SK-N-SH (cell line): ENCODE results near the gene RAD51B. TPM values are rescaled to one million over a fixed set of nuclear protein-coding genes. Genes with fewer than 3 reads are reported as not detected.

Experiments used
- CTCF ChIA-PET: fragments of 300-600, 350-600 bp; formaldehyde crosslinking; extraction: SDS; loops from one replicate; lab custom pipeline; 2021; lab: Yijun Ruan, JAX
- POLR2A ChIA-PET: fragments of 350-600 bp; sonication (Branson Sonifier 250); formaldehyde crosslinking; extraction: SDS; loops from one replicate; lab custom pipeline; 2020; ENCODE audit warnings: antibody characterized with exemption, inconsistent platforms; lab: Yijun Ruan, JAX
- DNase-seq: peaks from one replicate; pipeline ENCODE4 v3.0.0; 2012
- H2AFZ ChIP-seq: fragments of 200-600 bp; sonication (generic); 2 replicates; pipeline ENCODE4 v1.8.1; 2016; ENCODE audit warnings: antibody characterized with exemption, mild to moderate bottlenecking, low read depth
- H3F3A ChIP-seq: fragments of 200-600 bp; sonication (generic); replicated peaks from 2 replicates; pipeline ENCODE3; 2016; ENCODE audit warnings: antibody characterized with exemption, mild to moderate bottlenecking; ENCODE audit not compliant: insufficient read depth
- H3K27ac ChIP-seq, 2 experiments: fragments of 200-500 bp in 1 of 2; fragments of 200-600 bp in 1 of 2; sonication (Bioruptor generic) in 1 of 2; sonication (generic), shearing (Covaris generic) in 1 of 2; 2 replicates each; pipeline versions ENCODE4 v1.5.1 to v1.6.1; 2014 to 2016; ENCODE audit warnings: low read depth in 2 of 2, inconsistent platforms in 1 of 2, low read length in 1 of 2, mild to moderate bottlenecking in 1 of 2, mixed read lengths in 1 of 2
- H3K27me3 ChIP-seq: fragments of 200-600 bp; sonication (generic), shearing (Covaris generic); 2 replicates; pipeline ENCODE4 v1.6.1; 2016; ENCODE audit warnings: mixed run types; ENCODE audit not compliant: insufficient read depth
- H3K36me3 ChIP-seq, 2 experiments: fragments of 200-500 bp in 1 of 2; fragments of 200-600 bp in 1 of 2; sonication (Bioruptor generic) in 1 of 2; sonication (generic) in 1 of 2; replicated peaks in 1 of 2; 2 replicates each; pipeline versions ENCODE3 to v1.5.1; 2014 to 2016; ENCODE audit warnings: low read length in 1 of 2, mild to moderate bottlenecking in 1 of 2; ENCODE audit not compliant: insufficient read depth in 2 of 2, control insufficient read depth in 1 of 2
- H3K4me1 ChIP-seq, 2 experiments: fragments of 200-500 bp in 1 of 2; fragments of 200-600 bp in 1 of 2; sonication (Bioruptor generic) in 1 of 2; sonication (generic), shearing (Covaris generic) in 1 of 2; 2 replicates each; pipeline versions ENCODE4 v1.5.1 to v1.6.1; 2014 to 2016; ENCODE audit warnings: low read depth in 1 of 2, low read length in 1 of 2, mixed run types in 1 of 2; ENCODE audit not compliant: insufficient read depth in 2 of 2, control insufficient read depth in 1 of 2
- H3K4me2 ChIP-seq: fragments of 200-600 bp; sonication (generic), shearing (Covaris generic); 2 replicates; pipeline ENCODE4 v1.6.1; 2017; ENCODE audit warnings: mixed run types
- H3K4me3 ChIP-seq, 2 experiments: fragments of 200-500 bp in 1 of 2; fragments of 200-600 bp in 1 of 2; sonication (Bioruptor generic) in 1 of 2; sonication (generic), shearing (Covaris generic) in 1 of 2; 2 replicates each; pipeline versions ENCODE4 v1.5.1 to v1.8.1; 2014 to 2016; ENCODE audit warnings: low read depth in 2 of 2, inconsistent platforms in 1 of 2, low read length in 1 of 2, mild to moderate bottlenecking in 1 of 2, mixed read lengths in 1 of 2, moderate library complexity in 1 of 2
- H3K79me2 ChIP-seq: fragments of 200-600 bp; sonication (generic); 2 replicates; pipeline ENCODE4 v1.8.1; 2017; ENCODE audit warnings: mild to moderate bottlenecking; ENCODE audit not compliant: insufficient read depth
- H3K9ac ChIP-seq: fragments of 200-600 bp; sonication (generic); 2 replicates; pipeline ENCODE4 v1.6.1; 2017; ENCODE audit warnings: mixed run types
- H3K9me2 ChIP-seq: fragments of 200-600 bp; sonication (generic); 2 replicates; pipeline ENCODE4 v1.6.1; 2017; ENCODE audit warnings: mixed run types
- H3K9me3 ChIP-seq: fragments of 200-600 bp; sonication (generic); 2 replicates; pipeline ENCODE4 v1.6.1; 2017; ENCODE audit warnings: mixed run types, mild to moderate bottlenecking, moderate library complexity
- H4K20me1 ChIP-seq: fragments of 200-600 bp; sonication (generic); 2 replicates; pipeline ENCODE4 v1.6.1; 2017; ENCODE audit warnings: mild to moderate bottlenecking, mixed run types; ENCODE audit not compliant: insufficient read depth
- CTCF ChIP-seq: fragments of 200-600 bp; sonication (generic); IDR thresholded peaks from 2 replicates; pipeline ENCODE4 v1.6.1; 2017; ENCODE audit warnings: antibody characterized with exemption, mild to moderate bottlenecking, moderate library complexity
- EZH2phosphoT487 ChIP-seq: fragments of 200-600 bp; sonication (generic); IDR thresholded peaks from 2 replicates; pipeline ENCODE4 v1.6.1; 2017; ENCODE audit warnings: low read depth, mixed run types, mild to moderate bottlenecking, antibody characterized with exemption, moderate library complexity, borderline replicate concordance
- FOSL2 ChIP-seq: IDR thresholded peaks from 2 replicates; pipeline ENCODE4 v1.4.0; 2012; ENCODE audit warnings: low read depth, mild to moderate bottlenecking, moderate library complexity, borderline replicate concordance
- IRF3 ChIP-seq: fragments of 150-350 bp; IDR thresholded peaks from 2 replicates; pipeline ENCODE4 v1.6.1; 2016; ENCODE audit warnings: mild to moderate bottlenecking, low read depth, low read length
- JUND ChIP-seq: IDR thresholded peaks from 2 replicates; pipeline ENCODE4 v1.4.0; 2012
- RFX5 ChIP-seq: IDR thresholded peaks from 2 replicates; pipeline ENCODE4 v1.6.1; 2012; ENCODE audit warnings: mild to moderate bottlenecking, improper control_type of control experiment, low read length
- SMC3 ChIP-seq: IDR thresholded peaks from 2 replicates; pipeline ENCODE4 v1.6.1; 2012; ENCODE audit warnings: low read depth, low read length, improper control_type of control experiment
- USF1 ChIP-seq: IDR thresholded peaks from 2 replicates; pipeline ENCODE4 v1.4.0; 2012; ENCODE audit warnings: low read depth, borderline replicate concordance
- ZBTB33 ChIP-seq: IDR thresholded peaks from 2 replicates; pipeline ENCODE4 v1.4.0; 2012; ENCODE audit warnings: low read depth, borderline replicate concordance
- WGBS: methylation state at CpG from one replicate; pipeline ENCODE4 v1.1.6; 2017; ENCODE audit warnings: low lambda C conversion rate; 5-methylcytosine and 5-hydroxymethylcytosine counted together
- polyA plus RNA-seq, 3 experiments: library from polyadenylated mRNA; depleted of rRNA; stranded (reverse); fragments of >200 nt; gene quantifications; 2 replicates each; pipeline ENCODE4 v1.2.3, GENCODE V29; 2012

Gene RAD51B
- polyA plus RNA-seq, 1 of the 3 experiments (the other 2 are of a cell fraction): 6.0 TPM

- Histone ChIP-seq H3K9me2 (no peaks in the 10 kb centered on the region), H3K4me1 (no peaks in the 10 kb centered on the region; a peak in 3 of 4 replicates), H3K79me2 (no peaks in the 10 kb centered on the region), H3F3A (peaks cover 4% of the 10 kb centered on the region), H3K9ac (no peak overlapping the region), H3K36me3 (no peaks in the 10 kb centered on the region), H2AFZ (no peak overlapping the region)
- POLR2A ChIA-PET: no interaction called here
- DNase-seq: no peak
- no peak for TF ChIP-seq ZBTB33
- TF ChIP-seq FOSL2: no peak
- TF ChIP-seq RFX5: no peak
- TF ChIP-seq JUND: no peak
- TF ChIP-seq EZH2phosphoT487: no peak
- TF ChIP-seq IRF3: no peak
- no peak for TF ChIP-seq SMC3
- no peak for TF ChIP-seq USF1
- no peak for TF ChIP-seq CTCF
- TF ChIP-seq, all 33 proteins: peak for 0
- Histone ChIP-seq H3K9me3 (no peaks in the 10 kb centered on the region), H3K4me2 (no peak overlapping the region), H3K27ac (no peak overlapping the region; a peak in 1 of 4 replicates), H4K20me1 (no peaks in the 10 kb centered on the region), H3K4me3 (no peak overlapping the region), H3K27me3 (no peaks in the 10 kb centered on the region)
- CTCF ChIA-PET: no interaction called here
- WGBS: 96% methylated on average over 7 of the region's 7 CpGs
These were observed 626.9 kb downstream of the RAD51B start for GRCh38 chr14:68446243-68447040.
